ENCODE measurements around the gene CYP11A1.

Gene CYP11A1

DNA sequence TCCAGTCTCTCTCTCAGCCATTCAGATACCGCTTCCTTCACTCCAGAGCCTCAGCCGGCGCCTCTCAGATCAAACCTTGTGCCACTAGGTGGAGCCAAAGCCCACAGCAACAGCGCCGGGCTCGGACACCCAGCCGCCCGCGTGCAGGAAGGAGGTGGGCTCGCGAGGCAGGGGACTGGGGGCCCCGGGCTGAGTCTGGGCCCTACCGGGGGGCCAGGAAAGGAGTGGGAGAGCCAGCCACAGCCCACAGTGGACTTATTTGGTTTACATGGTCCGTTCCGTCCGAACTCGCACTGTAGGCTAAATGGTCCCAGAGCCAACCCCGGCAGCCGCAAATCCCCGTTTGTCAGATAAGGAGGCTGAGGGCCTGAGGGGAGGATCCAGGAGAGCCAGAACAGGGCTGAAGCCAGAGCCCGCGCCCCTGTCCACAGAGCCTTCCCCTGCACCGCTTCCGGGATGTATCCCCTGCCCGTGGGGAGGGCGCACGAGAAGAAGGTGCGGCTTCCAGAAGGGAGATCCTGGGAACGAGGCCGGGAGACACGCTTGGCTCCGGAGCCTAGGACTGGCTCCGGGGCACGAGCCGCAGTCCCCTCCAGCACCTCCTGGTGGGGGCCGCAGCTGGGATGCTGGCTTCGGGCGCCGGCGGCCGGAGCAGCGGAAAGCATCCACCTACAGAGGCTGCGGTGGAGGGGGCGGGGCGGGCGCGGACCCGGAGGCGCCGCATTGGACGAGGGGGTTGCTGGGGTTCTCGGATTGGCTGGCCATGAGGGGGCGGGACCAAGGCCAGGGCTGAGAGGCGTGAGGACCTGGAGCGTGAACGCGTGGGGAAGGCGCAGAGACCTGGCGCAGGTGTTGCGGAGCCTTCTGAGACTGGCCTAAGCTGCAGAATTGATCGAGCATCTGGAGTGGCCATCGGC is 6.5 kb upstream of the CYP11A1 start:
- Histone ChIP-seq H2AFZ (ENCODE audit: insufficient read depth, low read length, poor library complexity) (peak overlapping the region; percentile 61), H4K12ac (ENCODE audit: low read depth, low read length) (no peak overlapping the region), H3K79me1 (ENCODE audit: low read length) (peaks cover 30% of the 10 kb centered on the region), H3K27ac (ENCODE audit: low read depth, low read length) (peak overlapping the region; percentile 63), H2BK12ac (ENCODE audit: low read length) (no peak overlapping the region), H3K14ac (ENCODE audit: low read length) (peak overlapping the region; percentile 57), H2BK120ac (ENCODE audit: insufficient read depth, low read length, poor library complexity) (peak overlapping the region; percentile 16), H3K9ac (ENCODE audit: low read length) (peak overlapping the region; percentile 32), H3K79me2 (ENCODE audit: control insufficient read depth, insufficient read depth, low read length, poor library complexity) (peaks cover 4% of the 10 kb centered on the region), H3K4me2 (ENCODE audit: low read length) (peak overlapping the region; percentile 95), H2AK5ac (ENCODE audit: low read length) (no peak overlapping the region), H3K23ac (ENCODE audit: low read length) (no peak overlapping the region), H4K91ac (ENCODE audit: low read depth, low read length) (peak overlapping the region; percentile 81), H4K8ac (ENCODE audit: low read depth, low read length) (peak overlapping the region; percentile 81), H3K27me3 (ENCODE audit: insufficient read depth, low read length) (no peaks in the 10 kb centered on the region), H3K4ac (ENCODE audit: low read depth, low read length) (peak overlapping the region; percentile 52), H2BK5ac (ENCODE audit: low read depth, low read length, poor library complexity) (peak overlapping the region; percentile 67), H3K18ac (ENCODE audit: low read length) (peak overlapping the region; percentile 82), H3K4me1 (ENCODE audit: control insufficient read depth in 1 of 2, insufficient read depth in 2 of 2, low read length in 2 of 2) (peaks cover 14 to 19% of the 10 kb centered on the region in 2 experiments), H3K4me3 (ENCODE audit: low read depth, low read length) (peak overlapping the region; percentile 74), H3K9me3 (ENCODE audit: insufficient read depth, low read depth, low read length) (no peaks in the 10 kb centered on the region), H3K36me3 (ENCODE audit: control insufficient read depth in 1 of 2, insufficient read depth in 2 of 2, low read length in 2 of 2) (no peaks in the 10 kb centered on the region)
- DNase-seq: peak; percentile 95 to 96
- WGBS (ENCODE audit: extremely low coverage, insufficient coverage, insufficient read length): no CpG with 5 or more reads among the region's 62 CpGs

DNA sequence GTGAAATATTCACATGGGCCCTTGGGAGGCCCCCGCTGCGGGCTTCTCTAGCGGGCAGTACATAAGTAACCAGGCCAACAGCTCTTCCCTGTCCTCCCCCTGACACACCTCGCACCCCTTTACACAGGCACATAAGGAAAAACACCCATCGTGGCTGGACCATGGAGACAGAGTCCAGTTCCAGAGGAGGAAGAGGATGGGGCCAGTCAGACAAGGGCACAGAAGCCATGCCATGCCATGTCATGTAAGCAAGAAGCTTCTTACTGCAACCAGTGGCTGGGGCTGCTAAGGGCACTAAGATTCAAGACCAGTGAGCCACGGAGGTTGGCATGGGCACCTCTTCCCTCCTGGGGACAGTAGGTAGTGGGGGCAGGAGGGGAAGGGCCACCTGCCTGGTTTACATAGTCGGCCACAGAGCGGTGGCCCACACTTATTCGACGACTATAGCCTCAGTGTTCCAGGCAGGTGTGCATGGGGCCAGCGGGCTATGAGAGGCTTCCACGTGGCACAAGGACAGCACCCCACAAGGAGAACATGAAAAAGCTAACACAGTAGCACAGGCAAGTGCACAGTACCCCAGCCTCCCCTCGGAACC is 5.7 kb upstream of the CYP11A1 start:
- H3K27ac ChIP-seq (ENCODE audit: low read depth, low read length): peak overlapping the region; percentile 2
- H3K4ac ChIP-seq (ENCODE audit: low read depth, low read length): no peak overlapping the region
- no peak overlapping the region for H2BK5ac ChIP-seq (ENCODE audit: low read depth, low read length, poor library complexity)
- H3K79me1 ChIP-seq (ENCODE audit: low read length): peaks cover 28% of the 10 kb centered on the region
- peak overlapping the region; percentile 45 for H4K91ac ChIP-seq (ENCODE audit: low read depth, low read length)
- no peaks in the 10 kb centered on the region for H3K27me3 ChIP-seq (ENCODE audit: insufficient read depth, low read length)
- peak overlapping the region; percentile 27 for H2BK120ac ChIP-seq (ENCODE audit: insufficient read depth, low read length, poor library complexity)
- H2AK5ac ChIP-seq (ENCODE audit: low read length): peak overlapping the region; percentile 33
- H4K12ac ChIP-seq (ENCODE audit: low read depth, low read length): no peak overlapping the region
- no peak overlapping the region for H2AFZ ChIP-seq (ENCODE audit: insufficient read depth, low read length, poor library complexity)
- no peak overlapping the region for H2BK12ac ChIP-seq (ENCODE audit: low read length)
- no peak for DNase-seq
- no peak overlapping the region for H3K4me2 ChIP-seq (ENCODE audit: low read length)
- H3K9me3 ChIP-seq (ENCODE audit: insufficient read depth, low read depth, low read length): no peaks in the 10 kb centered on the region
- H3K9ac ChIP-seq (ENCODE audit: low read length): peak overlapping the region; percentile 17
- no peak overlapping the region for H3K14ac ChIP-seq (ENCODE audit: low read length)
- WGBS (ENCODE audit: extremely low coverage, insufficient coverage, insufficient read length): no CpG with 5 or more reads among the region's 13 CpGs
- peaks cover 12 to 14% of the 10 kb centered on the region in 2 experiments for H3K4me1 ChIP-seq (ENCODE audit: control insufficient read depth in 1 of 2, insufficient read depth in 2 of 2, low read length in 2 of 2)
- no peak overlapping the region for H3K23ac ChIP-seq (ENCODE audit: low read length)
- no peak overlapping the region for H3K18ac ChIP-seq (ENCODE audit: low read length)
- H4K8ac ChIP-seq (ENCODE audit: low read depth, low read length): peak overlapping the region; percentile 36
- no peaks in the 10 kb centered on the region for H3K36me3 ChIP-seq (ENCODE audit: control insufficient read depth in 1 of 2, insufficient read depth in 2 of 2, low read length in 2 of 2)
- no peak overlapping the region for H3K4me3 ChIP-seq (ENCODE audit: low read depth, low read length)
- H3K79me2 ChIP-seq (ENCODE audit: control insufficient read depth, insufficient read depth, low read length, poor library complexity): peaks cover 4% of the 10 kb centered on the region

DNA sequence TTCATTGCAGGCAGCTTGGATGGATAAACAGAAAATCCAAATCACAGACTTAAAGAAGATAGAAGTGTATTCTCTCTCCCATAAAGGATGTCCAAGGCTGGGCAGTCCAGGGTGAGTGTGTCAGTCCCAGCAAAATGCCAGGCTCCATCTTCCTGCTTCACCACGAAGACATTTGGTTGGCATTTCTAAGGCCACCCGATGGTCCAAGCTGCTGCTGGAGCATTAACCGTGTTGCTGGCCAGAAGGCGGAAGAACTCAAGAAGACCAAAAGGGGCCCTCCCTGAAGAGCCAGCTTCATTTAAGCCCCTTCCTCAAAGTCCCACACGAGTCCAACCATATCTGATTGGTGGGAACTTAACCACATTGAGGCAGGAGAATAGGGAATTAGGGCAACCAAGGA is 3.0 kb upstream of the CYP11A1 start:
- no peak overlapping the region for H2BK5ac ChIP-seq (ENCODE audit: low read depth, low read length, poor library complexity)
- peaks cover 11% of the 10 kb centered on the region for H3K79me2 ChIP-seq (ENCODE audit: control insufficient read depth, insufficient read depth, low read length, poor library complexity)
- H3K27ac ChIP-seq (ENCODE audit: low read depth, low read length): no peak overlapping the region
- peak overlapping the region; percentile 10 for H4K91ac ChIP-seq (ENCODE audit: low read depth, low read length)
- H3K4me2 ChIP-seq (ENCODE audit: low read length): no peak overlapping the region
- WGBS (ENCODE audit: extremely low coverage, insufficient coverage, insufficient read length): no CpG with 5 or more reads among the region's 5 CpGs
- no peak overlapping the region for H4K8ac ChIP-seq (ENCODE audit: low read depth, low read length)
- no peak overlapping the region for H2AFZ ChIP-seq (ENCODE audit: insufficient read depth, low read length, poor library complexity)
- H3K36me3 ChIP-seq (ENCODE audit: control insufficient read depth in 1 of 2, insufficient read depth in 2 of 2, low read length in 2 of 2): no peaks in the 10 kb centered on the region
- H3K27me3 ChIP-seq (ENCODE audit: insufficient read depth, low read length): no peaks in the 10 kb centered on the region
- H2BK120ac ChIP-seq (ENCODE audit: insufficient read depth, low read length, poor library complexity): no peak overlapping the region
- peaks cover 29% of the 10 kb centered on the region for H3K79me1 ChIP-seq (ENCODE audit: low read length)
- no peak for DNase-seq
- no peak overlapping the region for H3K14ac ChIP-seq (ENCODE audit: low read length)
- no peak overlapping the region for H4K12ac ChIP-seq (ENCODE audit: low read depth, low read length)
- no peak overlapping the region for H3K4ac ChIP-seq (ENCODE audit: low read depth, low read length)
- H3K9ac ChIP-seq (ENCODE audit: low read length): no peak overlapping the region
- no peak overlapping the region for H2BK12ac ChIP-seq (ENCODE audit: low read length)
- H3K4me3 ChIP-seq (ENCODE audit: low read depth, low read length): no peak overlapping the region
- no peaks in the 10 kb centered on the region for H3K9me3 ChIP-seq (ENCODE audit: insufficient read depth, low read depth, low read length)
- H3K23ac ChIP-seq (ENCODE audit: low read length): no peak overlapping the region
- peaks cover 12 to 16% of the 10 kb centered on the region in 2 experiments for H3K4me1 ChIP-seq (ENCODE audit: control insufficient read depth in 1 of 2, insufficient read depth in 2 of 2, low read length in 2 of 2)
- no peak overlapping the region for H3K18ac ChIP-seq (ENCODE audit: low read length)
- no peak overlapping the region for H2AK5ac ChIP-seq (ENCODE audit: low read length)

DNA sequence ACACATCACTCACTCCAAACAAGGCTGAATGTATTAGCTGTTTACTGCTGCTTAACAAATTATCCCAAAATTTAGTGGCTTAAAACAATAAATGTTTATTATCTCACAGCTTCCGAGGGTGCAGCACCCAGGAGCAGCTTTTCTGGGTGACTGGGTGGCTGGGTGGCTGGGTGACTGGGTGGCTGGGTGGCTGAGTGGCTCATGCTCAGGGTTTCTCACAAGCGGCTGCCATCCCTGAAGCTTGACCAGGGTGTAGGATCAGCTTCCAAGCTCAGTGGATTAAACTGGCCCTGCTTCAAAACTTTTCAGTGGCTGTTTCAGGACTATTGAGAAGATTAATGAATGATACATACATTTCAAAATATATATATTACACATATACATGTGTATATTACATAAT is 2.3 kb upstream of the CYP11A1 start:
- Histone ChIP-seq H3K18ac (ENCODE audit: low read length) (no peak overlapping the region), H3K4me1 (ENCODE audit: control insufficient read depth in 1 of 2, insufficient read depth in 2 of 2, low read length in 2 of 2) (peaks cover 13 to 16% of the 10 kb centered on the region in 2 experiments), H3K9me3 (ENCODE audit: insufficient read depth, low read depth, low read length) (no peaks in the 10 kb centered on the region), H2AK5ac (ENCODE audit: low read length) (no peak overlapping the region), H2BK12ac (ENCODE audit: low read length) (no peak overlapping the region), H3K27me3 (ENCODE audit: insufficient read depth, low read length) (no peaks in the 10 kb centered on the region), H4K12ac (ENCODE audit: low read depth, low read length) (no peak overlapping the region), H3K14ac (ENCODE audit: low read length) (no peak overlapping the region), H4K91ac (ENCODE audit: low read depth, low read length) (no peak overlapping the region), H3K36me3 (ENCODE audit: control insufficient read depth in 1 of 2, insufficient read depth in 2 of 2, low read length in 2 of 2) (no peaks in the 10 kb centered on the region), H3K9ac (ENCODE audit: low read length) (no peak overlapping the region), H2BK5ac (ENCODE audit: low read depth, low read length, poor library complexity) (no peak overlapping the region), H3K4ac (ENCODE audit: low read depth, low read length) (no peak overlapping the region), H3K23ac (ENCODE audit: low read length) (no peak overlapping the region), H3K79me2 (ENCODE audit: control insufficient read depth, insufficient read depth, low read length, poor library complexity) (peaks cover 14% of the 10 kb centered on the region), H3K79me1 (ENCODE audit: low read length) (peaks cover 35% of the 10 kb centered on the region), H3K4me2 (ENCODE audit: low read length) (no peak overlapping the region), H2AFZ (ENCODE audit: insufficient read depth, low read length, poor library complexity) (no peak overlapping the region), H4K8ac (ENCODE audit: low read depth, low read length) (no peak overlapping the region), H2BK120ac (ENCODE audit: insufficient read depth, low read length, poor library complexity) (peak overlapping the region; percentile 24), H3K4me3 (ENCODE audit: low read depth, low read length) (no peak overlapping the region), H3K27ac (ENCODE audit: low read depth, low read length) (no peak overlapping the region)
- no CpG with 5 or more reads among the region's 2 CpGs for WGBS (ENCODE audit: extremely low coverage, insufficient coverage, insufficient read length)
- DNase-seq: no peak

Measured in trophoblast cell (in vitro differentiated cells and primary cell).